GM19438 (cell line): Measurements from ENCODE around the gene XPO4.

Experiments used
- ATAC-seq: cut with Tn5 transposase; IDR thresholded peaks from one replicate; pipeline ENCODE4 v1.9.1; 2021; ENCODE audit warnings: low read depth; ENCODE audit not compliant: unreplicated experiment

XPO4 gene

DNA sequence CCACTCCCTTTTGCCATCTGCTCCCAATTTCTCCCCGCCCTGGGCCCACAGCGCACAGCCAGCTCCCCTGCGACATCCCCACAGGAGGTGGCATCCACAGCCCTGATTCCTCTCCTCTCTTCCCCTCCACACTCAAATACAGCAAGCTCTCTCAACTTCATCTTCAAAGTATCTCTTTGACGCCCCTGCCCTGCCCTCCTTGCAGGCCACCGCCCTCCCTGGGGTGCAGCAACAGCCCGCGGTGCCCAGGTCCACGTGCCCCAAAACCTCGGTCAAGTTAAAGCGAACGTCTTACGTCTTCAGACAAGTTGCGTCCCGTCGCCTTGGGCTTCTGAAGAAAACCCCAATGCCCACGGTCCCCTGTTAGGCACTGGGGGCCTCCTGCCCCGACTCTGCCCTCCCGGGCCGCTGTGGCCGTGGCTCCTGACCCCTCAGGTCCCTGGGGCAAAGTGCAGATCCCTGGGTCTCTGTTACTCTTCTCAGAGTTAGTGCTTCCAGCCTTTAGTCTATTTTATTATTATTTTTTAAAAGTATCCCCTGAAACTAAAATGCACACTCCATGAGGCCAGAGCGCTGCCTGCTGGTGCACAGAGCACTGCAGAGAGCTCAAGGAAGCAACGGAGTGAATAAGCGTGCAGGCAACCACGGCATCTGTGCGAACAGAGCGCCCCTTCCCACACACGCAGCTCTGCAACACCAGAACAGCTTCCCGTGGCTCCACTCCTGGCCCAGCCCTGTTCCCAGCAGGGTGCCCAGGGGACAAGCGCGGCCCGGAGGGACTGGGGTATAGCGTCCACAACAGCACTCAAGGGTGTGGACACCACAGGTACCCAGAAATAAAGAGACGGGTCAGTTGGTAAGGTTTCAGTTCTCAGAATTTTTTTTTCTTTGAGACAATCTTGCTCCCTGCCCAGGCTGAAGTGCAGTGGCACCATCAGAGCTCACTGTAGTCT, 172.6 kb downstream of the XPO4 start:
- ATAC-seq: no peak

DNA sequence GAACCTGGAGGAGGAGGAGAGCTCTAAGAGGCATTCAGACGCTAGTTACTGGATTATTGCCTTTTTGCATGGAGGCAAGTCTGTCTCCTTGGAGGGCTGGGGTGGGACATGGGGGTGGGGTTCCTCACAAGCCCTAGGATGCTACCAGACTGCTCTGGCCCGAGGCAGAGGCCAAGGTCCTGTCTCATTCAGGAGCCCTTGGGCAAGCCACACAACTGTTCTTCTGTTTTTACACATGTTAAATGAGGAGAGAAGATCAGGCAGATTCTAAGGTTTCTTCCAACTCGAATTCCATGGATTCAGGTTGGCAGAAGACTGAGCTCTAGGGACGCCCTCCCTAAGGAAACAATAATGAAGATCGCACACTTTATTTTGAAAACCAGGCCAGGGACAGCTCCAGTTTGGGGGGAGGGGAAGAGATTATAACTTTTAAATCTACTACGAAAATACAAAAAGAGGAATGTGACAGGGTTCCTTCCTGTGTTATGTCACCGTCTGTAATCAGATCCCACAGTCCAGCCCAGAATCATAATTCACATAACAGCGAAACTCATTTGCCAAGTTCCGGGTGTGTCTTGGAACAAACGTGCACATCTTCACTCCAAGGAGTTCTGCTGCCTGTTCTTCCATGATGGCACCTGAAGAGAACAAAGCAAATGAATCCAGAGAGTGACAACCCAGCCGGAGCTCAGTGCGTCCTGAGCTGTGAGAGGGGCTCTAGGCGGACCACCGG, 173.8 kb downstream of the XPO4 start:
- no peak for ATAC-seq

DNA sequence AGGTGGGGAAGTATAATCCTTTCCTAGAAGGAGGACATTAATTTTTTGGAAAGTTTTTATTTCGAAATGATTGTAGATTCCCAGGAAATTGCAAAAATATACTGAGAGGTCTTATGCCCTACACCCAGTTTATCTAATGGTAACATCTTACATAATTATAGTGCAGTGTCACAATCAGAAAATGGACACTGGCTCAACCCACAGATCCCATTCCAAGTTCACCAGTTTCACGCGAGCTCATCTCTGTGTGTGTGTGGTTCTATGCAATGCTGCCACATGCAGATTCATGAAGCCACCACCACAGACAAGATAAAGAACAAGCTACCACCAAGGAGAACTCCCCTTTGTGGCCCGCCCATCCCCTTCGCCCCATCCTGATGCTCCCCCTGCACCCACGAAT, 174.7 kb downstream of the XPO4 start:
- ATAC-seq: no peak
